PC-9 (cell line): ENCODE results near the gene GPR142. TPM values are rescaled to one million over a fixed set of nuclear protein-coding genes. Genes with fewer than 3 reads are reported as not detected.
"Not testable (repeated sequence)": the region's sequence is repeated elsewhere in the genome, so short reads cannot be mapped to it uniquely, and the experiment has no call there.

ENCODE experiments used
- BruUV-seq: library from RNA; stranded (reverse); fragments of 400-500 nt; replicated peaks from 2 replicates; lab custom pipeline; 2021; lab: Mats Ljungman, UMichigan
- CTCF ChIA-PET: fragments of 300-600 bp; sonication (Branson Sonifier 250); formaldehyde crosslinking; loops from one replicate; lab custom pipeline; 2022; ENCODE audit warnings: antibody characterized with exemption; lab: Charles Lee
- POLR2A ChIA-PET: fragments of 300-600 bp; sonication (Branson Sonifier 250); formaldehyde crosslinking; loops from one replicate; lab custom pipeline; 2022; ENCODE audit warnings: antibody characterized with exemption; ENCODE audit not compliant: unreplicated experiment; lab: Charles Lee
- DNase-seq, 2 experiments: peaks; one replicate each; pipeline versions ENCODE4 v3.0.0 to v3.0.0-alpha.2; 2015 to 2022; ENCODE audit warnings: mixed read lengths in 1 of 2
- H2AFZ ChIP-seq: fragments of 200-600 bp; sonication (generic); 2 replicates; pipeline ENCODE4 v1.8.1; 2017; ENCODE audit warnings: antibody characterized with exemption
- H3F3A ChIP-seq: fragments of 200-600 bp; sonication (generic); 2 replicates; pipeline ENCODE4 v1.8.1; 2017; ENCODE audit warnings: antibody characterized with exemption, mild to moderate bottlenecking, low read depth; ENCODE audit not compliant: insufficient read depth
- H3K27ac ChIP-seq: fragments of 200-600 bp; sonication (generic); 2 replicates; pipeline ENCODE4 v1.6.1; 2016; ENCODE audit warnings: mixed run types
- H3K27me3 ChIP-seq: fragments of 200-600 bp; sonication (generic); 2 replicates; pipeline ENCODE4 v1.6.1; 2016; ENCODE audit warnings: low read depth, mixed run types; ENCODE audit not compliant: insufficient read depth
- H3K36me3 ChIP-seq: fragments of 200-600 bp; sonication (generic); 2 replicates; pipeline ENCODE4 v1.6.1; 2016; ENCODE audit warnings: low read depth, mixed run types
- H3K4me1 ChIP-seq: fragments of 200-600 bp; sonication (generic); replicated peaks from 2 replicates; pipeline ENCODE4 v1.6.1; 2016; ENCODE audit warnings: mixed run types; ENCODE audit not compliant: insufficient read depth
- H3K4me2 ChIP-seq: fragments of 200-600 bp; sonication (generic); 2 replicates; pipeline ENCODE4 v1.6.1; 2017; ENCODE audit warnings: mixed run types
- H3K4me3 ChIP-seq: fragments of 200-600 bp; sonication (generic); 2 replicates; pipeline ENCODE4 v1.6.1; 2016; ENCODE audit warnings: mixed run types
- H3K79me2 ChIP-seq: fragments of 200-600 bp; sonication (generic); 2 replicates; pipeline ENCODE4 v1.6.1; 2017; ENCODE audit warnings: low read depth, mixed run types
- H3K9me2 ChIP-seq: fragments of 200-600 bp; sonication (generic); 2 replicates; pipeline ENCODE4 v1.8.1; 2017; ENCODE audit warnings: mild to moderate bottlenecking; ENCODE audit not compliant: insufficient read depth
- H3K9me3 ChIP-seq: fragments of 200-600 bp; sonication (generic); 2 replicates; pipeline ENCODE4 v1.8.1; 2016; ENCODE audit warnings: low read depth; ENCODE audit not compliant: insufficient read depth
- H4K20me1 ChIP-seq: fragments of 200-600 bp; sonication (generic); 2 replicates; pipeline ENCODE4 v1.8.1; 2017; ENCODE audit not compliant: insufficient read depth
- EZH2 ChIP-seq: fragments of 200-600 bp; sonication (generic); IDR thresholded peaks from 2 replicates; pipeline ENCODE4 v1.8.0; 2017; ENCODE audit warnings: antibody characterized with exemption, low read depth
- intact Hi-C: fragments of 100-400 bp; cut with micrococcal nuclease; formaldehyde crosslinking; loops from one replicate; pipeline ENCODE4 v1.10.0; 2022; ENCODE audit not compliant: unreplicated experiment
- total RNA-seq: library from RNA; stranded (reverse); gene quantifications from 2 replicates; pipeline ENCODE4 v1.2.3, GENCODE V29; 2021
- TF ChIP-seq, protein P1 (sequence below): fragments of 200-600 bp; sonication (generic); conservative IDR thresholded peaks from 2 replicates; pipeline ENCODE4 v1.6.1; 2017; ENCODE audit warnings: mixed run types, antibody characterized with exemption, mild to moderate bottlenecking, moderate library complexity

The GPR142 gene
- total RNA-seq, 1 experiment from 2014 or later: not detected

- Histone ChIP-seq H2AFZ (no peak overlapping the region), H3K36me3 (no peaks in the 10 kb centered on the region), H3K4me3 (no peak overlapping the region), H3K9me3 (no peaks in the 10 kb centered on the region), H4K20me1 (no peaks in the 10 kb centered on the region), H3K27ac (no peak overlapping the region), H3K9me2 (no peaks in the 10 kb centered on the region), H3F3A (no peaks in the 10 kb centered on the region), H3K27me3 (no peaks in the 10 kb centered on the region), H3K79me2 (no peaks in the 10 kb centered on the region), H3K4me1 (no peaks in the 10 kb centered on the region), H3K4me2 (no peak overlapping the region)
- no TSS peak for BruUV-seq
- POLR2A ChIA-PET: no interaction called here
- intact Hi-C loops: no loop called here
- CTCF ChIA-PET: no interaction called here
- DNase-seq: no peak
- no peak for TF ChIP-seq EZH2
- TF ChIP-seq, protein P1, sequence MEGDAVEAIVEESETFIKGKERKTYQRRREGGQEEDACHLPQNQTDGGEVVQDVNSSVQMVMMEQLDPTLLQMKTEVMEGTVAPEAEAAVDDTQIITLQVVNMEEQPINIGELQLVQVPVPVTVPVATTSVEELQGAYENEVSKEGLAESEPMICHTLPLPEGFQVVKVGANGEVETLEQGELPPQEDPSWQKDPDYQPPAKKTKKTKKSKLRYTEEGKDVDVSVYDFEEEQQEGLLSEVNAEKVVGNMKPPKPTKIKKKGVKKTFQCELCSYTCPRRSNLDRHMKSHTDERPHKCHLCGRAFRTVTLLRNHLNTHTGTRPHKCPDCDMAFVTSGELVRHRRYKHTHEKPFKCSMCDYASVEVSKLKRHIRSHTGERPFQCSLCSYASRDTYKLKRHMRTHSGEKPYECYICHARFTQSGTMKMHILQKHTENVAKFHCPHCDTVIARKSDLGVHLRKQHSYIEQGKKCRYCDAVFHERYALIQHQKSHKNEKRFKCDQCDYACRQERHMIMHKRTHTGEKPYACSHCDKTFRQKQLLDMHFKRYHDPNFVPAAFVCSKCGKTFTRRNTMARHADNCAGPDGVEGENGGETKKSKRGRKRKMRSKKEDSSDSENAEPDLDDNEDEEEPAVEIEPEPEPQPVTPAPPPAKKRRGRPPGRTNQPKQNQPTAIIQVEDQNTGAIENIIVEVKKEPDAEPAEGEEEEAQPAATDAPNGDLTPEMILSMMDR: no peak
Observed at GRCh38 chr17:74403512-74404137, 36.3 kb downstream of the GPR142 start.

DNA sequence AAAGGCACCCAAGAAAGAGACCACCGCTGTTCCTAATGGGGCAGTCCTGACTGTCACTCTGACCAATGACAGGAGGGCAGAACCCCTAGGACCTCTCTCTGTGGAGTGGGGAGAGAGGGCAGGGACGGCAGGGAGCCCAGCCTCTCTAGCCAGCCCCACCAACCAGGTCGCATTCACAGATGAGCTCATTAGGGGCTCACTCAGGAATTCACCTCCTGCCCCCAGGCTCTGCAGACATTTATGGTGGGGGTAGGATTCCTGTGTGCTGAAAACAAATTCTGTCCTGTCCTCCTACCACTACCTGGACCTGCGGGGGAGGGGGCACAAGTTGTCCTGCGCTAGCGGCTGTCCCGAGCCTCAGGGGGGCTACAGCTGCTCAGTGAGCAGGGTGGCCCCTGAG is 36.9 kb downstream of the GPR142 start:
- ChIA-PET POLR2A (no interaction called here), CTCF (no interaction called here)
- Histone ChIP-seq H3K9me3 (no peaks in the 10 kb centered on the region), H4K20me1 (no peaks in the 10 kb centered on the region), H3K27me3 (no peaks in the 10 kb centered on the region), H3K9me2 (no peaks in the 10 kb centered on the region), H3K4me3 (no peak overlapping the region), H3K36me3 (no peaks in the 10 kb centered on the region), H3K4me1 (no peaks in the 10 kb centered on the region), H3F3A (no peaks in the 10 kb centered on the region), H2AFZ (no peak overlapping the region), H3K79me2 (no peaks in the 10 kb centered on the region), H3K4me2 (no peak overlapping the region), H3K27ac (no peak overlapping the region)
- BruUV-seq: no TSS peak
- intact Hi-C loops: no loop called here
- no peak for TF ChIP-seq EZH2
- TF ChIP-seq, protein P1: no peak
- no peak for DNase-seq

DNA sequence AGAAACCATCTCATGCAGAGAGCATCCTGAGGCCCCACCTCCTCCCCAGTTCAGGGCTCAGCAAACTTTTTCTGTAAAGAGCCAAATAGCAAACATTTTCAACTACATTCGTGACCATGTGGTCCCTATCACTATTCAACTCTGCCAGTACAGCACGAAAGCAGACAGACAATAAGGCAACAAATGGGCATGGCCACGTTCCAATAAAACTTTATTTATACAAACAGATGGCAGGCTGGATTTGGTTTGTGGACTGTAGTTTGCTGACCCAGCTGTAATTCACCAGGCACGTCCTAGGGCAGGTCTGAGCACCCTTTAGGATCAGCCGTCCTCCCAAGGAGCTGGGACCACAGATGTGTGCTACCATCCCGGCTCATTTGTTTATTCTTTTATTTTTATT is 37.5 kb downstream of the GPR142 start:
- Histone ChIP-seq H3K4me3 (no peak overlapping the region), H3K9me2 (no peaks in the 10 kb centered on the region), H3K27ac (no peak overlapping the region), H3F3A (no peaks in the 10 kb centered on the region), H3K79me2 (no peaks in the 10 kb centered on the region), H3K9me3 (no peaks in the 10 kb centered on the region), H3K4me2 (no peak overlapping the region), H3K4me1 (no peaks in the 10 kb centered on the region), H3K27me3 (no peaks in the 10 kb centered on the region), H3K36me3 (no peaks in the 10 kb centered on the region), H4K20me1 (no peaks in the 10 kb centered on the region), H2AFZ (no peak overlapping the region)
- intact Hi-C loops: no loop called here
- DNase-seq: no peak
- ChIA-PET CTCF (no interaction called here), POLR2A (no interaction called here)
- BruUV-seq: no TSS peak
- TF ChIP-seq EZH2: no peak
- TF ChIP-seq, protein P1: no peak

- H3K9me3 ChIP-seq, H3K4me3 ChIP-seq, H3K4me2 ChIP-seq, DNase-seq, H3F3A ChIP-seq, H3K4me1 ChIP-seq, POLR2A ChIA-PET, H3K79me2 ChIP-seq, H3K9me2 ChIP-seq, BruUV-seq, intact Hi-C loops, CTCF ChIA-PET, H3K27ac ChIP-seq, H2AFZ ChIP-seq, H3K27me3 ChIP-seq, H3K36me3 ChIP-seq, H4K20me1 ChIP-seq: not testable (repeated sequence)
Observed at GRCh38 chr17:74405311-74405710, 38.0 kb downstream of the GPR142 start.
